Fibroblast of villous mesenchyme (primary cell): ENCODE data around the gene SKOR2. TPM values are rescaled to one million over a fixed set of nuclear protein-coding genes. Genes with fewer than 3 reads are reported as not detected.
A peak's percentile ranks its signal among the peaks of the same experiment; 100 is the strongest.

Experiments
- DNase-seq: peaks from one replicate; pipeline ENCODE4 v3.0.0-alpha.2; 2010; ENCODE audit warnings: low read depth
- H3K4me3 ChIP-seq: 2 replicates; pipeline ENCODE4 v1.5.1; 2011; ENCODE audit warnings: low read depth, mild to moderate bottlenecking, low read length
- CTCF ChIP-seq: IDR thresholded peaks from 2 replicates; pipeline ENCODE4 v1.5.1; 2012; ENCODE audit warnings: low read depth, mild to moderate bottlenecking, low read length; ENCODE audit not compliant: insufficient read depth
- total RNA-seq: library from RNA; depleted of rRNA; stranded (reverse); fragments of >200 nt; gene quantifications from 2 replicates; pipeline ENCODE4 v1.2.3, GENCODE V29; 2012

Gene SKOR2
- total RNA-seq, 1 donor = not detected

GRCh38 chr18:47264308-47264700, 12.8 kb upstream of the SKOR2 start:
- peak overlapping the region; percentile 40 for H3K4me3 ChIP-seq
- TF ChIP-seq CTCF = no peak
- no peak for DNase-seq

- TF ChIP-seq CTCF = peak; percentile 4
- no peak for DNase-seq
- H3K4me3 ChIP-seq = peak overlapping the region; percentile 40
Measured at GRCh38 chr18:47263430-47264307, 12.2 kb upstream of the SKOR2 start.

- no peak overlapping the region for H3K4me3 ChIP-seq
- no peak for DNase-seq
- no peak for TF ChIP-seq CTCF
Measured at GRCh38 chr18:47263150-47263429, 11.6 kb upstream of the SKOR2 start.

- TF ChIP-seq CTCF = no peak
- DNase-seq = no peak
- H3K4me3 ChIP-seq = no peak overlapping the region
Measured at GRCh38 chr18:47262301-47263149, 11.1 kb upstream of the SKOR2 start.

- H3K4me3 ChIP-seq = no peak overlapping the region
- no peak for DNase-seq
- TF ChIP-seq CTCF = no peak
Measured at GRCh38 chr18:47261902-47262300, 10.4 kb upstream of the SKOR2 start.

- no peak for DNase-seq
- H3K4me3 ChIP-seq = no peak overlapping the region
- no peak for TF ChIP-seq CTCF
Measured at GRCh38 chr18:47260924-47261701, 9.7 kb upstream of the SKOR2 start.
